GM20000 (cell line): ENCODE measurements around the gene CPEB3.
"Not testable (repeated sequence)": the region's sequence is repeated elsewhere in the genome, so short reads cannot be mapped to it uniquely, and the experiment has no call there.

Source experiments
- DNase-seq: peaks from one replicate; pipeline ENCODE4 v3.0.0; 2012; ENCODE audit warnings: low spot score
- TF ChIP-seq, protein P1 (sequence below): IDR thresholded peaks from 2 replicates; pipeline ENCODE4 v1.5.1; 2012; ENCODE audit warnings: mild to moderate bottlenecking, control low read depth; ENCODE audit errors: extremely low read depth, missing control alignments

Gene CPEB3

DNA sequence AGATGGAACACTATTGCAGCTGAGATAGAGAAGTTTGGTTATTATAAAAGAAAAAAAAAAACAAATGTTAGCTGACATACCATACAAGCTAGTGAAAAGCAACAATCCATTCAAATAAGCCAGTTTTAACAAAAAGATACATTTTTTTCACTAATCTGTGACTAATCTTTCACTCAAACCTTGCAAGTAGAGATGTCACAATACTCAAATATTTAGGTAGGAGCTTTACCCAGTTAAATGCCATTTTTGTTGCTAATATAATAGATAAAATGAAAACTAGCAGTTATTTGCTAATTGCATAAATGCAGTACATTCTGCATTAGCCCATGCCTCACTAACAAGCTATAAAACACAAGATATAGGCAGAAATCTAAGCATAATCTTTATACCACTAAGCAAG, 243.7 kb downstream of the CPEB3 start:
- no peak for DNase-seq
- TF ChIP-seq, protein P1, sequence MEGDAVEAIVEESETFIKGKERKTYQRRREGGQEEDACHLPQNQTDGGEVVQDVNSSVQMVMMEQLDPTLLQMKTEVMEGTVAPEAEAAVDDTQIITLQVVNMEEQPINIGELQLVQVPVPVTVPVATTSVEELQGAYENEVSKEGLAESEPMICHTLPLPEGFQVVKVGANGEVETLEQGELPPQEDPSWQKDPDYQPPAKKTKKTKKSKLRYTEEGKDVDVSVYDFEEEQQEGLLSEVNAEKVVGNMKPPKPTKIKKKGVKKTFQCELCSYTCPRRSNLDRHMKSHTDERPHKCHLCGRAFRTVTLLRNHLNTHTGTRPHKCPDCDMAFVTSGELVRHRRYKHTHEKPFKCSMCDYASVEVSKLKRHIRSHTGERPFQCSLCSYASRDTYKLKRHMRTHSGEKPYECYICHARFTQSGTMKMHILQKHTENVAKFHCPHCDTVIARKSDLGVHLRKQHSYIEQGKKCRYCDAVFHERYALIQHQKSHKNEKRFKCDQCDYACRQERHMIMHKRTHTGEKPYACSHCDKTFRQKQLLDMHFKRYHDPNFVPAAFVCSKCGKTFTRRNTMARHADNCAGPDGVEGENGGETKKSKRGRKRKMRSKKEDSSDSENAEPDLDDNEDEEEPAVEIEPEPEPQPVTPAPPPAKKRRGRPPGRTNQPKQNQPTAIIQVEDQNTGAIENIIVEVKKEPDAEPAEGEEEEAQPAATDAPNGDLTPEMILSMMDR: no peak

DNA sequence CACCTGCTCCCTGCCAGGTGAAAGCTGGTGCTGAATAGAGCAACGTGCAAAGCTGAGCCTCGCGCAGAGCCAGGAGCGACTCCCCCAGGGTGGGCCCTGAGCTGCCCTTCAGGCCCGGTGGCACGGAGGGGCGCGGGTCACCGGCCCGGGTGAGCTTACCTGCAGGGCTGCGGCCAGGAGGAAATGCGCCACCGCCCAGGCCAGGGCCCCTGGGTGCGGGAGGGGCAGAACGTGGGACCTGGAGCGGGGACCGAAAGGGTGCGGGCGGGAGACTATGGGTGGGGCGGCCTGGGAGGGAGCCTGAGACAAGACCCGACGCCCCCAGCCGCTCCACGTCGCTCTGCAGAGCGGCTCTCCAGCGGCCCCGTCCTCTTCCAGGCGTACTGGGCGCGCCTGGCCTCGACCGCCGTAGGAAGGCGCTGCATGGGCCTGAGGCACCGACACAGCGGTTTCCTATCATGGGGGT, 245.2 kb downstream of the CPEB3 start:
- DNase-seq: no peak
- TF ChIP-seq, protein P1: no peak

DNA sequence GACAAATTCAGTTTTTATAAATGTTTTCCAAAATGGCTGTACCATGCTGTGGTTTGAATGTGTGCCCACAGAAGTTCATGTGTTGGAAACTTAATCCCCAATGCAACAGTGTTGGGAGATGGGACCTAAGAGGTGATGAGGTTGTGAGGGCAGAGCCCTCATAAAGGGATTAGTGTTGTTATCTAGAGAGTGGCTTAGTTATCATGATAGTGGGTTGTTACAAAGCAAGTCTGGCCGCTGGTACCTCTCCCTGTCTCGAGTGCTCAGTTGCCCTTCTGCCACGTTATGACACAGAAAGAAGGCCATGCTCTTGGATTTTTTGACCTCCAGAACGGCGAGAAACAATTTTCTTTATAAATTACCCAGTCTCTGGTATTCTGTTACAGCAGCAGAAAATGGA, 248.3 kb downstream of the CPEB3 start:
- no peak for DNase-seq
- TF ChIP-seq, protein P1: no peak

DNA sequence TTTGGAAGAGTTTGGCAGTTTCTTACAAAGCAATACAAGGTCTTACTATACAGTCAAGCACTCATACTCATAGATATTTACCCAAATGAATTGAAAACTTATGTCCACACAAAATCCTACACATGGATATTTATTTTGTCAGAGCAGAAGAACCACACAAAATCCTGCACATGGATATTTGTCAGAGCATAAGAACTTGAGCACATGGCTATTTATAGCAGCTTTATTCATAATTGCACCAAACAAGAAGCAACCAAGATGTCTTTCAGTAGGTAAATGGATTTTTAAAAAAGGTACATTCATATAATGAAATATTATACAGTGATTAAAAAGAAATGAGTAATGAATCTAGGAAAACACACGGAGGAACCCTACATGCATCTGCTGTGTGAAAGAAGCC, 251.9 kb downstream of the CPEB3 start:
- TF ChIP-seq, protein P1: no peak
- no peak for DNase-seq

DNA sequence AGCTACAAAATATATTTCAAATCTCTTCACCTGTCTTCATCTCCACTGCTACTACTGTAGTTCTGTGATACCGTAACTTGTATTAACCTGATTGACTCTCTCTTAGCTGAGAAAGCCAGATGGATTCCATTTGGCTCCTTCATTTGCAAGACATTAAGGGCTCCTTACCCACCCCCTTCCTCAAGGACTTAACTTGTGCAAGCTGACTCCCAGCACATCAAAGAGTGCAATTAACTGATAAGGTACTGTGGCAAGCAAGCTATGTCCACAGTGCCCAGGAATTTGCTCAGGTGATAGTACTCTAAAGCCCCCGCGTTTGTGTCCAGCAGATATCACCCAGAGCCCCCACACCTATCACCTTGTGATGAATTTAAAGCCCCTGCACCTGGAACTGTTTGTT, 257.8 kb downstream of the CPEB3 start:
- DNase-seq: not testable (repeated sequence)

DNA sequence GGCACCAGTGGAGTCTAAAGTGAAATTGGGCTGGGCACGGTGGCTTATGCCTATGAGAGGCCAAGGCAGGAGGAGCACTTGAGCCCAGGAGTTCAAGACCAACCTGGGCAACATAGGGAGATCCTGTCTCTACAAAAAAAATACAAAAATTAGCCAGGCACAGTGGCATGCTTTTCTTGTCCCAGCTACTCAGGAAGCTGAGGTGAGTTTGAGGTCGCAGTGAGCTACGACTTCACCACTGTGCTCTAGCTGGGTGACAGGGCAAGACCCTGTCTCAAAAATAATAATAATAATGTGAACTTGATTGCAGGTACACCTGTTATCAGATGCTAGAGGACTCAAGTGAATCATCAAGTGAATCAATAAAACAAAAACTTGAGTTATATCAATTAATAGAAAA, 259.3 kb downstream of the CPEB3 start:
- DNase-seq: no peak
- TF ChIP-seq, protein P1: no peak

DNA sequence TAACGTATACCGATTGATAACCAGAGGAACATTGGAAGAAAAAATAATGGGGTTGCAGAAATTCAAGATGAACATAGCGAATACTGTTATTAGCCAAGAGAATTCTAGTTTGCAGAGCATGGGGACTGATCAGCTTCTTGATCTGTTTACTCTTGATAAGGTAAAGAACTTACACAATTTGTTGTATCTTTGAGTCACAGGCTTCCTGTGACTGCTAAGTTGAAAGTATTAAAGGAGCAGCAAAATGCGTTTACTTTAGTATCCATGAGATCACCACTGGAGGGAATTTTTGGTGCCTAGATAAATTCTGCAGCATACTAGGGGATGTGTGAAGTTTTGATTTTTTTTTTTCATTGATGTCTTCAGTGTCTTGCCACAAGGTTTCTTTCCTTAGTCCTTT, 263.7 kb downstream of the CPEB3 start:
- DNase-seq: no peak
- TF ChIP-seq, protein P1: no peak

DNA sequence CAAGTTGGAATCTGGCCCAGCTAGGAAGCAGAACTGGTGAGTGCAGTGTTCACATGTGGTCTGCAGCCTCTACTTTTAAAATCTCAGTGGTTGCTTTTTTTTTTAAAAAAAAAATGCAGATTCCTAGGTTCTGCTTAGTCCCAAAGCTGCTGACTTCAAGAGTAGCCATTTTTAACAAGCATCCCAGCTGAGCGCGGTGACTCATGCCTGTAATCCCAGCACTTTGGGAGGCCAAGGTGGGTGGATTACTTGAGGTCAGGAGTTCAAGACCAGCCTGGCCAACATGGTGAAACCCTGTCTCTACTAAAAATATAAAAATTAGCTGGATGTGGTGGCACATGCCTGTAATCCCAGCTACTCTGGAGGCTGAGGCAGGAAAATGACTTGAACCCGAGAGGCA, 265.5 kb downstream of the CPEB3 start:
- DNase-seq: not testable (repeated sequence)

DNA sequence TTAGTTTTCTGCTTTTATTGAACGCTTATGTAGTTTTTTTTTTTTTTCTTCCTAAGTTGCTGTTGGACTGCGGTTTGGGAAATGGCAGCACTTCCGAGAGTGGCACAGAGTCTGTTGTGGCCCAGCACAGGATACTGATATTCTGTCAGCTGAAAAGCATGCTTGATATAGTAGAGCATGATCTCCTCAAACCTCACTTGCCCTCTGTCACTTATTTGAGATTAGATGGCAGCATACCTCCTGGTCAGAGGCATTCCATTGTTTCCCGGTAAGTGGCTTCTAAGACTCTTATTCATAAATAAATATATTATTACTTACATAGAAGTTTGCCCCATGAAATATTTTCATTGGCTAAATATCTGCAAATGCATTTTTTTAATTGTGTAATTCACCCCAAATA, 266.2 kb downstream of the CPEB3 start:
- TF ChIP-seq, protein P1: no peak
- no peak for DNase-seq
